Transverse colon (tissue), 4 donors: ENCODE results near the gene MORC4. TPM values are rescaled to one million over a fixed set of nuclear protein-coding genes. Genes with fewer than 3 reads are reported as not detected.

Experiments used
- DNase-seq: peaks from one replicate; pipeline ENCODE4 v3.0.0-alpha.2; 2019
- H3K27ac ChIP-seq, 4 donors: fragments of 200-600 bp; sonication (generic); 2 replicates each; pipeline ENCODE4 v1.5.1; 2016 to 2018; ENCODE audit warnings: inconsistent platforms in 4 of 4
- H3K27me3 ChIP-seq: fragments of 200-600 bp; sonication (generic); 2 replicates; pipeline ENCODE4 v1.5.1; 2017; ENCODE audit warnings: inconsistent platforms
- H3K36me3 ChIP-seq, 4 donors: fragments of 200-600 bp; sonication (generic); 2 replicates each; pipeline ENCODE4 v1.5.1; 2017 to 2019; ENCODE audit warnings: inconsistent platforms in 4 of 4
- H3K4me1 ChIP-seq, 4 donors: fragments of 200-600 bp; sonication (generic); 2 replicates each; pipeline ENCODE4 v1.5.1; 2017 to 2020; ENCODE audit warnings: inconsistent platforms in 4 of 4
- H3K4me3 ChIP-seq, 4 donors: fragments of 200-600 bp; sonication (generic); 1 replicate in 1 of 4; 2 replicates in 3 of 4; pipeline versions ENCODE4 v1.5.1 to v1.6.1; 2017 to 2019; ENCODE audit warnings: inconsistent platforms in 4 of 4
- H3K9me3 ChIP-seq, 2 donors: fragments of 200-600 bp; sonication (generic); 2 replicates each; pipeline ENCODE4 v1.5.1; 2017 to 2019; ENCODE audit warnings: inconsistent platforms in 2 of 2
- EP300 ChIP-seq: sonication (generic); formaldehyde crosslinking; IDR thresholded peaks from one replicate; pipeline ENCODE4 v1.6.1; 2017; ENCODE audit warnings: antibody characterized with exemption, low read depth
- POLR2A ChIP-seq: fragments of 450-650 bp; IDR thresholded peaks from one replicate; pipeline ENCODE4 v1.6.1; 2016; ENCODE audit warnings: antibody characterized with exemption, mild to moderate bottlenecking, moderate library complexity
- POLR2AphosphoS5 ChIP-seq, 3 donors: sonication (generic); formaldehyde crosslinking; IDR thresholded peaks; one replicate each; pipeline ENCODE4 v1.6.1; 2016; ENCODE audit warnings: antibody characterized with exemption in 3 of 3
- WGBS, 2 donors: methylation state at CpG; one replicate each; pipeline ENCODE4 v1.1.5; 2018; ENCODE audit warnings: low coverage in 1 of 2; 5-methylcytosine and 5-hydroxymethylcytosine counted together
- in situ Hi-C, 4 donors: fragments of 200-750 bp; cut with MboI; loops; one replicate each; pipeline versions ENCODE4 v1.15.0 to v1.15.1; 2017; ENCODE audit warnings: low sequenced_read_pairs in 3 of 4, low pct_ligation_motif_present in 1 of 4, low pct_unique_long_range_greater_than_20kb in 1 of 4
- intact Hi-C: fragments of 100-400 bp; cut with DNase I; formaldehyde crosslinking; loops from one replicate; pipeline ENCODE4 v1.15.1; 2023; ENCODE audit warnings: low total_unique reads
- total RNA-seq, 4 donors: library from RNA; depleted of rRNA; stranded (reverse); fragments of >200 nt; gene quantifications; one replicate each; pipeline ENCODE4 v1.1.0, GENCODE V29; 2016
- TF ChIP-seq, protein P1 (sequence below), 5 experiments: fragments of 200-600 bp in 3 of 5; fragments of 450-650 bp in 2 of 5; sonication (generic) in 3 of 5; IDR thresholded peaks; 1 replicate in 2 of 5; 2 replicates in 3 of 5; pipeline ENCODE4 v1.5.1; 2016 to 2017; ENCODE audit warnings: antibody characterized with exemption in 5 of 5, inconsistent platforms in 3 of 5, mild to moderate bottlenecking in 2 of 5, moderate library complexity in 1 of 5

MORC4 gene
- total RNA-seq, 4 donors from 2014 or later = 6.3 to 19.1 (median 8.9) TPM

- 39 to 100% methylated on average over 1 to 2 of the region's 2 CpGs for WGBS, 2 donors
- in situ Hi-C loops = no loop called here
Observed at GRCh38 chrX:106950381-106950780, 49.6 kb downstream of the MORC4 start.

DNA sequence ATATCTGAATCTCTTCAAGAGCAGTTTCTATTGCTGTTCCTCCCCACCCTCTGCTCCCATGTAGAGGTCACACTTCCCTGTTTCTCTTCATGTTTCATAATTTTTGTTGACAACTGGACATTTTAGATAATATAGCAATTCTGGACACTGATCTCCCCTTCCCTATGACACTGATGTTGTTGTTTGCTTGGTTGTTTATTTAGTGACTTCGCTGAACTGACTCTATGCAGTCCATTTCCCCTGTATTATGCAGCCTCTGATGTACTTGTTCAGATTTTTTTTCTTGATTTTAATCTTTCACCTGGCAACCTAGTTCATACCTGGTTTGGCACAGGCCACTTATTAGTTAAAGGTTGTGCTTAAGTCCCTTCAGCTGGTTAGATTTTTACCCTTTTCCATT, 50.6 kb downstream of the MORC4 start:
- no peak for TF ChIP-seq POLR2A
- TF ChIP-seq, protein P1, sequence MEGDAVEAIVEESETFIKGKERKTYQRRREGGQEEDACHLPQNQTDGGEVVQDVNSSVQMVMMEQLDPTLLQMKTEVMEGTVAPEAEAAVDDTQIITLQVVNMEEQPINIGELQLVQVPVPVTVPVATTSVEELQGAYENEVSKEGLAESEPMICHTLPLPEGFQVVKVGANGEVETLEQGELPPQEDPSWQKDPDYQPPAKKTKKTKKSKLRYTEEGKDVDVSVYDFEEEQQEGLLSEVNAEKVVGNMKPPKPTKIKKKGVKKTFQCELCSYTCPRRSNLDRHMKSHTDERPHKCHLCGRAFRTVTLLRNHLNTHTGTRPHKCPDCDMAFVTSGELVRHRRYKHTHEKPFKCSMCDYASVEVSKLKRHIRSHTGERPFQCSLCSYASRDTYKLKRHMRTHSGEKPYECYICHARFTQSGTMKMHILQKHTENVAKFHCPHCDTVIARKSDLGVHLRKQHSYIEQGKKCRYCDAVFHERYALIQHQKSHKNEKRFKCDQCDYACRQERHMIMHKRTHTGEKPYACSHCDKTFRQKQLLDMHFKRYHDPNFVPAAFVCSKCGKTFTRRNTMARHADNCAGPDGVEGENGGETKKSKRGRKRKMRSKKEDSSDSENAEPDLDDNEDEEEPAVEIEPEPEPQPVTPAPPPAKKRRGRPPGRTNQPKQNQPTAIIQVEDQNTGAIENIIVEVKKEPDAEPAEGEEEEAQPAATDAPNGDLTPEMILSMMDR (IDR thresholded peaks at IDR 0.05) = no peak
- no peak for TF ChIP-seq POLR2AphosphoS5 (IDR thresholded peaks at IDR 0.05)
- TF ChIP-seq EP300 = no peak
- intact Hi-C loops (no loop called here), in situ Hi-C loops (no loop called here)
- WGBS, 2 donors = 78 to 83% methylated on average over 1 of the region's 1 CpG
- H3K36me3 ChIP-seq = no peaks in the 10 kb centered on the region
- no peaks in the 10 kb centered on the region for H3K4me1 ChIP-seq
- no peaks in the 10 kb centered on the region for H3K27me3 ChIP-seq
- H3K9me3 ChIP-seq = no peaks in the 10 kb centered on the region
- H3K4me3 ChIP-seq = no peak overlapping the region
- no peak for DNase-seq
- no peak overlapping the region for H3K27ac ChIP-seq

More at GRCh38 chrX:106950381-106950780, 49.6 kb downstream of the MORC4 start:
- no peak for DNase-seq
- H3K4me3 ChIP-seq = no peak overlapping the region
- intact Hi-C loops = no loop called here
- H3K27me3 ChIP-seq = no peaks in the 10 kb centered on the region
- TF ChIP-seq POLR2AphosphoS5 (IDR thresholded peaks at IDR 0.05) = no peak
- TF ChIP-seq EP300 = no peak
- no peak for TF ChIP-seq POLR2A
- TF ChIP-seq, protein P1 (IDR thresholded peaks at IDR 0.05) = no peak
- H3K4me1 ChIP-seq = no peaks in the 10 kb centered on the region
- H3K27ac ChIP-seq = no peak overlapping the region
- no peaks in the 10 kb centered on the region for H3K9me3 ChIP-seq
- no peaks in the 10 kb centered on the region for H3K36me3 ChIP-seq

DNA sequence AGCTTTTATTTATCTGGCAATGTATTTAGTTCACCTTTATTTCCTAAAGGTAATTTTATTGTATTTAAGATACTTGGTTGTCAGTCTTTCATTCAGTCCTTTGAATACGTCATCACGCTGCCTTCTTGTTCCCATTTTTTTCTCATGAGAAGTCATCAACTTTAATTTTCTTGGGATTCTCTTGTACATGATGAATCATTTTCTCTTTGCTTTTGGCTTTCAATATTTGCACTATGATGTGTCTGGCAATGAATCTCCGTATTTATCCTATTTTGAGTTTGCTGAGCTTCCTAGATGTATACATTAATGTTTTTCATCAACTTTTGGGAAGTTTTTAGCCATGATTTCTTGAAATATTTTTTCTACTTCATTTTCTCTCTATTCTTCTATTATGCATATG, 51.4 kb downstream of the MORC4 start:
- in situ Hi-C loops (no loop called here), intact Hi-C loops (no loop called here)
- H3K36me3 ChIP-seq = no peaks in the 10 kb centered on the region
- H3K4me3 ChIP-seq = no peak overlapping the region
- no peak overlapping the region for H3K27ac ChIP-seq
- TF ChIP-seq POLR2A (no peak), EP300 (no peak), POLR2AphosphoS5 (IDR thresholded peaks at IDR 0.05) (no peak)
- TF ChIP-seq, protein P1 (IDR thresholded peaks at IDR 0.05) = no peak
- 80% methylated on average over 3 of the region's 3 CpGs; no CpG with 5 or more reads in 1 of the 2 donors for WGBS, 2 donors
- no peaks in the 10 kb centered on the region for H3K4me1 ChIP-seq
- no peaks in the 10 kb centered on the region for H3K27me3 ChIP-seq
- DNase-seq = no peak
- no peaks in the 10 kb centered on the region for H3K9me3 ChIP-seq

GRCh38 chrX:106946464-106946863, 53.5 kb downstream of the MORC4 start:
- H3K4me1 ChIP-seq = no peaks in the 10 kb centered on the region
- H3K9me3 ChIP-seq = no peaks in the 10 kb centered on the region
- H3K27me3 ChIP-seq = no peaks in the 10 kb centered on the region
- WGBS, 2 donors = 80% methylated on average over 2 to 3 of the region's 3 CpGs
- in situ Hi-C loops (no loop called here), intact Hi-C loops (no loop called here)
- no peak overlapping the region for H3K27ac ChIP-seq
- DNase-seq = no peak
- no peaks in the 10 kb centered on the region for H3K36me3 ChIP-seq
- TF ChIP-seq, protein P1 (IDR thresholded peaks at IDR 0.05) = no peak
- TF ChIP-seq POLR2AphosphoS5 (IDR thresholded peaks at IDR 0.05) (no peak), EP300 (no peak), POLR2A (no peak)
- no peak overlapping the region for H3K4me3 ChIP-seq
